GM12878 (cell line): Measurements from ENCODE around the gene XPNPEP3. TPM values are rescaled to one million over a fixed set of nuclear protein-coding genes. Genes with fewer than 3 reads are reported as not detected.

ENCODE experiments used
- CBX3 ChIP-seq: fragments of 200-600 bp; sonication (generic); IDR thresholded peaks from 2 replicates; pipeline ENCODE4 v1.6.1; 2016; ENCODE audit warnings: low read depth, borderline replicate concordance
- CEBPZ ChIP-seq: fragments of 150-350 bp; IDR thresholded peaks from 2 replicates; pipeline ENCODE4 v1.6.1; 2016; ENCODE audit warnings: low read depth, low read length
- FOXM1 ChIP-seq: IDR thresholded peaks from 2 replicates; pipeline ENCODE4 v1.6.1; 2012; ENCODE audit warnings: low read depth, mild to moderate bottlenecking, inconsistent platforms, low read length, moderate library complexity
- HDGF ChIP-seq: fragments of 450-650 bp; IDR thresholded peaks from 2 replicates; pipeline ENCODE4 v1.6.1; 2016; ENCODE audit warnings: antibody characterized with exemption
- IRF4 ChIP-seq: IDR thresholded peaks from 2 replicates; pipeline ENCODE4 v1.6.1; 2011; ENCODE audit warnings: low read depth, low read length
- JUNB ChIP-seq: IDR thresholded peaks from 2 replicates; pipeline ENCODE4 v1.6.1; 2016; ENCODE audit warnings: antibody characterized with exemption, mild to moderate bottlenecking
- NFIC ChIP-seq: IDR thresholded peaks from 2 replicates; pipeline ENCODE4 v1.6.1; 2012; ENCODE audit warnings: low read depth, mild to moderate bottlenecking, inconsistent platforms, low read length, moderate library complexity
- PAX5 ChIP-seq: IDR thresholded peaks from 2 replicates; pipeline ENCODE4 v1.6.1; 2011; ENCODE audit warnings: low read depth, low read length, borderline replicate concordance
- PAX8 ChIP-seq: fragments of 450-650 bp; IDR thresholded peaks from 2 replicates; pipeline ENCODE4 v1.6.1; 2017; ENCODE audit warnings: mild to moderate bottlenecking, moderate library complexity
- PRDM15 ChIP-seq: fragments of 450-650 bp; formaldehyde crosslinking; IDR thresholded peaks from 2 replicates; pipeline ENCODE4 v1.4.0; 2020; ENCODE audit warnings: mild to moderate bottlenecking, moderate library complexity
- RAD21 ChIP-seq: IDR thresholded peaks from 2 replicates; pipeline ENCODE4 v1.6.1; 2011; ENCODE audit warnings: mild to moderate bottlenecking, low read depth, low read length, moderate library complexity; ENCODE audit not compliant: insufficient read depth
- REST ChIP-seq: IDR thresholded peaks from 2 replicates; pipeline ENCODE4 v1.6.1; 2012; ENCODE audit warnings: mild to moderate bottlenecking, low read depth, low read length
- SMC3 ChIP-seq: IDR thresholded peaks from 2 replicates; pipeline ENCODE4 v1.6.1; 2011; ENCODE audit warnings: low read length, improper control_type of control experiment, borderline replicate concordance
- SPI1 ChIP-seq: IDR thresholded peaks from 2 replicates; pipeline ENCODE4 v1.6.1; 2011; ENCODE audit warnings: low read depth, mild to moderate bottlenecking, low read length, moderate library complexity, borderline replicate concordance; ENCODE audit not compliant: insufficient read depth
- SREBF2 ChIP-seq: IDR thresholded peaks from 2 replicates; pipeline ENCODE4 v1.6.1; 2012; ENCODE audit warnings: mild to moderate bottlenecking, low read length
- SUZ12 ChIP-seq: fragments of 200-600 bp; sonication (generic); IDR thresholded peaks from one replicate; pipeline ENCODE4 v1.6.1; 2018; ENCODE audit warnings: antibody characterized with exemption, mild to moderate bottlenecking; ENCODE audit not compliant: unreplicated experiment
- YY1 ChIP-seq: IDR thresholded peaks from 2 replicates; pipeline ENCODE4 v1.6.1; 2011; ENCODE audit warnings: low read depth, mild to moderate bottlenecking, low read length
- polyA plus RNA-seq, 11 experiments: library from polyadenylated mRNA; depleted of rRNA in 4 of 11; unstranded in 6 of 11; stranded (reverse) in 5 of 11; fragments of >200 nt; fragmentation: Nextera tagmentation in 4 of 11; fragmentation: Illumina TruSeq in 1 of 11; extraction: Ambion mirVana in 4 of 11; extraction: Trizol in 1 of 11; gene quantifications; 1 replicate in 1 of 11; 2 replicates in 10 of 11; pipeline versions ENCODE4 v1.2.1 to v1.2.3, GENCODE V29; 2011 to 2016; ENCODE audit warnings: inconsistent platforms in 2 of 11, missing spikeins in 2 of 11, low read depth in 1 of 11
- total RNA-seq, 4 experiments: library from RNA; depleted of rRNA in 3 of 4; stranded (reverse); fragments of >200 nt in 3 of 4; fragmentation: Illumina TruSeq in 1 of 4; extraction: Trizol in 1 of 4; gene quantifications; 2 replicates each; pipeline versions ENCODE4 v1.2.1 to v1.2.3, GENCODE V29; 2013 to 2021

The XPNPEP3 gene
- total and polyA plus RNA-seq, 10 of the 15 experiments (the other 5 are each of a cell fraction or from before 2014, with no cell fraction given): 6.7 to 19.9 (median 11.7) TPM

- TF ChIP-seq NFIC: no peak
- no peak for TF ChIP-seq FOXM1
- no peak for TF ChIP-seq PRDM15 (CRISPR knock-in tag)
- TF ChIP-seq PAX5: no peak
- no peak for TF ChIP-seq REST
- peak; percentile 72; the same call in 1 of the 2 replicates for TF ChIP-seq SMC3
- no peak for TF ChIP-seq PAX8
- 0 out of 2 replicates have a peak, but pooled peaks have one; percentile 34 for TF ChIP-seq YY1
- TF ChIP-seq SREBF2: no peak
- no peak for TF ChIP-seq JUNB
- no peak for TF ChIP-seq HDGF
- TF ChIP-seq SUZ12: no peak
- peak; percentile 84 for TF ChIP-seq RAD21
- no peak for TF ChIP-seq IRF4
- TF ChIP-seq CEBPZ: no peak
- no peak for TF ChIP-seq SPI1
- TF ChIP-seq CBX3: no peak
Measured at GRCh38 chr22:40922484-40923303, 65.7 kb downstream of the XPNPEP3 start (continued).
